ENCODE results near the gene ADAMTS17.
"Not testable (repeated sequence)": the region's sequence is repeated elsewhere in the genome, so short reads cannot be mapped to it uniquely, and the experiment has no call there.

The ADAMTS17 gene

GRCh38 chr15:99993681-99994131 lies 348.1 kb downstream of the ADAMTS17 start:
- no peak for DNase-seq (ENCODE audit: low spot score)

GRCh38 chr15:99993262-99993661 lies 348.5 kb downstream of the ADAMTS17 start:
- DNase-seq (ENCODE audit: low spot score), result no peak

GRCh38 chr15:99992611-99993231 lies 349.1 kb downstream of the ADAMTS17 start:
- DNase-seq (ENCODE audit: low spot score), result no peak

GRCh38 chr15:99989095-99989494 lies 352.7 kb downstream of the ADAMTS17 start:
- DNase-seq (ENCODE audit: low spot score), result no peak

- DNase-seq (ENCODE audit: low spot score), result no peak
These were observed 354.1 kb downstream of the ADAMTS17 start for GRCh38 chr15:99987701-99988100.

GRCh38 chr15:99987119-99987506 lies 354.7 kb downstream of the ADAMTS17 start:
- no peak for DNase-seq (ENCODE audit: low spot score)

- no peak for DNase-seq (ENCODE audit: low spot score)
These were observed 355.3 kb downstream of the ADAMTS17 start for GRCh38 chr15:99986297-99987118.

GRCh38 chr15:99985878-99986277 lies 355.9 kb downstream of the ADAMTS17 start:
- DNase-seq (ENCODE audit: low spot score), result no peak

GRCh38 chr15:99984491-99985243 lies 357.1 kb downstream of the ADAMTS17 start:
- DNase-seq (ENCODE audit: low spot score), result no peak

- no peak for DNase-seq (ENCODE audit: low spot score)
These were observed 357.9 kb downstream of the ADAMTS17 start for GRCh38 chr15:99983886-99984286.

- DNase-seq (ENCODE audit: low spot score), result no peak
These were observed 358.4 kb downstream of the ADAMTS17 start for GRCh38 chr15:99983171-99983885.

GRCh38 chr15:99982662-99983061 lies 359.1 kb downstream of the ADAMTS17 start:
- DNase-seq (ENCODE audit: low spot score), result no peak

GRCh38 chr15:99981839-99982658 lies 359.7 kb downstream of the ADAMTS17 start:
- no peak for DNase-seq (ENCODE audit: low spot score)

- DNase-seq (ENCODE audit: low spot score), result no peak
These were observed 360.6 kb downstream of the ADAMTS17 start for GRCh38 chr15:99981191-99981647.

GRCh38 chr15:99980752-99981151 lies 361.0 kb downstream of the ADAMTS17 start:
- no peak for DNase-seq (ENCODE audit: low spot score)

GRCh38 chr15:99979886-99980285 lies 361.9 kb downstream of the ADAMTS17 start:
- not testable (repeated sequence) for DNase-seq (ENCODE audit: low spot score)

- no peak for DNase-seq (ENCODE audit: low spot score)
These were observed 362.4 kb downstream of the ADAMTS17 start for GRCh38 chr15:99979371-99979770.

- DNase-seq (ENCODE audit: low spot score), result no peak
These were observed 363.3 kb downstream of the ADAMTS17 start for GRCh38 chr15:99978426-99978825.

- no peak for DNase-seq (ENCODE audit: low spot score)
These were observed 363.8 kb downstream of the ADAMTS17 start for GRCh38 chr15:99977929-99978328.

- DNase-seq (ENCODE audit: low spot score), result no peak
These were observed 364.9 kb downstream of the ADAMTS17 start for GRCh38 chr15:99976811-99977271.

GRCh38 chr15:99976000-99976399 lies 365.8 kb downstream of the ADAMTS17 start:
- DNase-seq (ENCODE audit: low spot score), result no peak
